GM23338 (cell line): Measurements from ENCODE around the gene KCNA2. TPM values are rescaled to one million over a fixed set of nuclear protein-coding genes. Genes with fewer than 3 reads are reported as not detected.

Source experiments
- ATAC-seq: fragments of 200-7000 bp; cut with Tn5 transposase; 3 replicates; pipeline ENCODE4 v1.9.1; 2020
- DNase-seq: peaks from one replicate; pipeline ENCODE4 v3.0.0-alpha.2; 2015; ENCODE audit warnings: low spot score
- H2AFZ ChIP-seq: fragments of 200-600 bp; sonication (generic); 2 replicates; pipeline ENCODE4 v1.8.0; 2016; ENCODE audit warnings: antibody characterized with exemption, mild to moderate bottlenecking, moderate library complexity
- H3F3A ChIP-seq: fragments of 200-600 bp; sonication (generic); replicated peaks from 2 replicates; pipeline ENCODE4 v1.8.0; 2017; ENCODE audit warnings: antibody characterized with exemption, mixed run types, low read depth
- H3K27ac ChIP-seq: fragments of 200-600 bp; sonication (generic); 2 replicates; pipeline ENCODE4 v1.6.1; 2016; ENCODE audit warnings: low read depth
- H3K27me3 ChIP-seq: fragments of 200-600 bp; sonication (generic); 2 replicates; pipeline ENCODE4 v1.8.0; 2016; ENCODE audit warnings: mild to moderate bottlenecking, mixed run types, moderate library complexity; ENCODE audit not compliant: insufficient read depth
- H3K36me3 ChIP-seq: fragments of 200-600 bp; sonication (generic); 2 replicates; pipeline ENCODE4 v1.8.0; 2016; ENCODE audit warnings: mild to moderate bottlenecking; ENCODE audit not compliant: insufficient read depth
- H3K4me1 ChIP-seq: fragments of 200-600 bp; sonication (generic); 2 replicates; pipeline ENCODE4 v1.8.0; 2016; ENCODE audit warnings: mild to moderate bottlenecking, moderate library complexity; ENCODE audit not compliant: insufficient read depth
- H3K4me2 ChIP-seq: fragments of 200-600 bp; sonication (generic); 2 replicates; pipeline ENCODE4 v1.7.1; 2017; ENCODE audit warnings: mixed run types
- H3K4me3 ChIP-seq: fragments of 200-600 bp; sonication (generic); 2 replicates; pipeline ENCODE4 v1.6.1; 2016; ENCODE audit warnings: mixed run types
- H3K79me2 ChIP-seq: fragments of 200-600 bp; sonication (generic); replicated peaks from 2 replicates; pipeline ENCODE4 v1.8.0; 2017; ENCODE audit warnings: mild to moderate bottlenecking; ENCODE audit not compliant: insufficient read depth
- H3K9me2 ChIP-seq: fragments of 200-600 bp; sonication (generic); 2 replicates; pipeline ENCODE4 v1.8.0; 2017; ENCODE audit not compliant: insufficient read depth
- H4K20me1 ChIP-seq: fragments of 200-600 bp; sonication (generic); replicated peaks from 2 replicates; pipeline ENCODE4 v1.8.0; 2017; ENCODE audit warnings: mild to moderate bottlenecking; ENCODE audit not compliant: insufficient read depth
- H3K27ac Mint-ChIP-seq: 2 replicates; pipeline ENCODE4 v1.8.0; 2020; ENCODE audit warnings: inconsistent platforms, mild to moderate bottlenecking, moderate library complexity, mixed read lengths
- H3K27me3 Mint-ChIP-seq: 3 replicates; pipeline ENCODE4 v1.8.0; 2022; ENCODE audit warnings: low read depth, mild to moderate bottlenecking, moderate library complexity, mixed read lengths, inconsistent platforms; ENCODE audit not compliant: insufficient read depth, poor library complexity
- H3K36me3 Mint-ChIP-seq: 3 replicates; pipeline ENCODE4 v1.8.0; 2021; ENCODE audit warnings: low read depth, mild to moderate bottlenecking, inconsistent platforms, moderate library complexity, mixed read lengths
- H3K4me1 Mint-ChIP-seq: 3 replicates; pipeline ENCODE4 v1.8.0; 2020; ENCODE audit warnings: mild to moderate bottlenecking, inconsistent platforms, mixed read lengths
- H3K4me3 Mint-ChIP-seq: 3 replicates; pipeline ENCODE4 v1.8.0; 2021; ENCODE audit warnings: moderate library complexity, mild to moderate bottlenecking, inconsistent platforms, mixed read lengths
- H3K9me3 Mint-ChIP-seq: 3 replicates; pipeline ENCODE4 v1.8.0; 2020; ENCODE audit warnings: moderate library complexity, mild to moderate bottlenecking, inconsistent platforms, mixed read lengths
- CREB1 ChIP-seq: fragments of 250-450 bp; sonication (Bioruptor Pico); IDR thresholded peaks from 2 replicates; pipeline ENCODE4 v1.5.0; 2020; ENCODE audit warnings: low read depth, mild to moderate bottlenecking, moderate library complexity
- EZH2 ChIP-seq: fragments of 200-600 bp; sonication (generic); IDR thresholded peaks from one replicate; pipeline ENCODE4 v1.8.0; 2017; ENCODE audit warnings: antibody characterized with exemption, mild to moderate bottlenecking, low read depth; ENCODE audit not compliant: unreplicated experiment
- EZH2phosphoT487 ChIP-seq: fragments of 200-600 bp; sonication (generic); IDR thresholded peaks from one replicate; pipeline ENCODE4 v1.8.1; 2018; ENCODE audit warnings: antibody characterized with exemption; ENCODE audit not compliant: unreplicated experiment
- JUNB ChIP-seq: IDR thresholded peaks from one replicate; pipeline ENCODE4 v1.6.1; 2016; ENCODE audit warnings: antibody characterized with exemption; ENCODE audit not compliant: unreplicated experiment
- NANOG ChIP-seq: IDR thresholded peaks from 2 replicates; pipeline ENCODE4 v1.6.1; 2016; ENCODE audit warnings: antibody characterized with exemption, borderline replicate concordance
- POLR2AphosphoS5 ChIP-seq: IDR thresholded peaks from 2 replicates; pipeline ENCODE4 v1.6.1; 2016; ENCODE audit warnings: antibody characterized with exemption, low read depth
- STAT1 ChIP-seq: IDR thresholded peaks from one replicate; pipeline ENCODE4 v1.6.1; 2016; ENCODE audit warnings: antibody characterized with exemption; ENCODE audit not compliant: unreplicated experiment
- ZNF114 ChIP-seq: fragments of 250-450 bp; sonication (Bioruptor Pico); IDR thresholded peaks from 2 replicates; pipeline ENCODE4 v1.5.0; 2020; ENCODE audit warnings: mild to moderate bottlenecking, moderate library complexity
- ZNF331 ChIP-seq: fragments of 250-450 bp; sonication (Bioruptor Pico); IDR thresholded peaks from 2 replicates; pipeline ENCODE4 v1.5.0; 2020; ENCODE audit warnings: low read depth, mild to moderate bottlenecking, moderate library complexity
- polyA plus RNA-seq: library from polyadenylated mRNA; unstranded; fragments of >200 nt; fragmentation: Nextera tagmentation; extraction: Ambion mirVana; gene quantifications from 2 replicates; pipeline ENCODE4 v1.2.1, GENCODE V29; 2016
- total RNA-seq: library from RNA; depleted of rRNA; stranded (reverse); fragments of >200 nt; shearing (Covaris generic); gene quantifications from 2 replicates; pipeline ENCODE4 v1.2.3, GENCODE V29; 2014
- TF ChIP-seq, protein P1 (sequence below), 2 experiments: fragments of 200-600 bp in 1 of 2; sonication (generic) in 1 of 2; conservative IDR thresholded peaks; 2 replicates each; pipeline versions ENCODE4 v1.5.1 to v1.6.1; 2016 to 2017; ENCODE audit warnings: antibody characterized with exemption in 2 of 2, low read depth in 2 of 2, mild to moderate bottlenecking in 2 of 2, moderate library complexity in 1 of 2
- TF ChIP-seq, protein P2 (sequence below): fragments of 250-450 bp; sonication (Bioruptor Pico); IDR thresholded peaks from 2 replicates; pipeline ENCODE4 v1.5.0; 2020; ENCODE audit warnings: mild to moderate bottlenecking, moderate library complexity
- TF ChIP-seq, protein P3 (sequence below): IDR thresholded peaks from 2 replicates; pipeline ENCODE4 v1.6.1; 2016; ENCODE audit warnings: antibody characterized with exemption
- TF ChIP-seq, protein P4 (sequence below): IDR thresholded peaks from one replicate; pipeline ENCODE4 v1.6.1; 2018; ENCODE audit warnings: antibody characterized with exemption; ENCODE audit not compliant: unreplicated experiment

The KCNA2 gene
- total and polyA plus RNA-seq, 2 experiments from 2014 or later = 0.11 to 1.5 TPM

DNA sequence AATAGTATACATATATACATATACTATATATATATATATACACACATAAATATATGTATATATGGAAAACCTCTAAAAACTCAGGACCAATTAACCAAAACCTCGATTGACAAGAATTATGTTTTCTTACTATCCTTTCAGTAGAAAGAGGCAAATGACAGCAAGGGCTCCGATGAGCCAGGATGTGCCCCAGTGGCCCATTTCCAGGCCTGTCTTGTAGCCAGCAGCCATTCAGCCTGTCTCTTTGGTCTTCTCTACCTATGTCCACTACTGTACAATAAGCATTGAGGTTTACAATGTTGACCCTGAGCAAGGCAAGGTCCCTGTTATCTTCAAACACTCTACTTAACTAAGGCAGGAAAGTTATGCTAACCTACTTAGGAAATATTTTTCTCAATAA is 9.8 kb downstream of the KCNA2 start:
- H3K4me3 ChIP-seq = no peak overlapping the region
- H4K20me1 ChIP-seq = no peaks in the 10 kb centered on the region
- no peaks in the 10 kb centered on the region for H3K27me3 ChIP-seq
- ATAC-seq (no peak), DNase-seq (no peak)
- H3K79me2 ChIP-seq = no peaks in the 10 kb centered on the region
- TF ChIP-seq, protein P1, sequence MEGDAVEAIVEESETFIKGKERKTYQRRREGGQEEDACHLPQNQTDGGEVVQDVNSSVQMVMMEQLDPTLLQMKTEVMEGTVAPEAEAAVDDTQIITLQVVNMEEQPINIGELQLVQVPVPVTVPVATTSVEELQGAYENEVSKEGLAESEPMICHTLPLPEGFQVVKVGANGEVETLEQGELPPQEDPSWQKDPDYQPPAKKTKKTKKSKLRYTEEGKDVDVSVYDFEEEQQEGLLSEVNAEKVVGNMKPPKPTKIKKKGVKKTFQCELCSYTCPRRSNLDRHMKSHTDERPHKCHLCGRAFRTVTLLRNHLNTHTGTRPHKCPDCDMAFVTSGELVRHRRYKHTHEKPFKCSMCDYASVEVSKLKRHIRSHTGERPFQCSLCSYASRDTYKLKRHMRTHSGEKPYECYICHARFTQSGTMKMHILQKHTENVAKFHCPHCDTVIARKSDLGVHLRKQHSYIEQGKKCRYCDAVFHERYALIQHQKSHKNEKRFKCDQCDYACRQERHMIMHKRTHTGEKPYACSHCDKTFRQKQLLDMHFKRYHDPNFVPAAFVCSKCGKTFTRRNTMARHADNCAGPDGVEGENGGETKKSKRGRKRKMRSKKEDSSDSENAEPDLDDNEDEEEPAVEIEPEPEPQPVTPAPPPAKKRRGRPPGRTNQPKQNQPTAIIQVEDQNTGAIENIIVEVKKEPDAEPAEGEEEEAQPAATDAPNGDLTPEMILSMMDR (conservative IDR thresholded peaks at IDR 0.05; ENCODE audit: low read depth in 2 of 2) = no peak
- TF ChIP-seq, protein P2, sequence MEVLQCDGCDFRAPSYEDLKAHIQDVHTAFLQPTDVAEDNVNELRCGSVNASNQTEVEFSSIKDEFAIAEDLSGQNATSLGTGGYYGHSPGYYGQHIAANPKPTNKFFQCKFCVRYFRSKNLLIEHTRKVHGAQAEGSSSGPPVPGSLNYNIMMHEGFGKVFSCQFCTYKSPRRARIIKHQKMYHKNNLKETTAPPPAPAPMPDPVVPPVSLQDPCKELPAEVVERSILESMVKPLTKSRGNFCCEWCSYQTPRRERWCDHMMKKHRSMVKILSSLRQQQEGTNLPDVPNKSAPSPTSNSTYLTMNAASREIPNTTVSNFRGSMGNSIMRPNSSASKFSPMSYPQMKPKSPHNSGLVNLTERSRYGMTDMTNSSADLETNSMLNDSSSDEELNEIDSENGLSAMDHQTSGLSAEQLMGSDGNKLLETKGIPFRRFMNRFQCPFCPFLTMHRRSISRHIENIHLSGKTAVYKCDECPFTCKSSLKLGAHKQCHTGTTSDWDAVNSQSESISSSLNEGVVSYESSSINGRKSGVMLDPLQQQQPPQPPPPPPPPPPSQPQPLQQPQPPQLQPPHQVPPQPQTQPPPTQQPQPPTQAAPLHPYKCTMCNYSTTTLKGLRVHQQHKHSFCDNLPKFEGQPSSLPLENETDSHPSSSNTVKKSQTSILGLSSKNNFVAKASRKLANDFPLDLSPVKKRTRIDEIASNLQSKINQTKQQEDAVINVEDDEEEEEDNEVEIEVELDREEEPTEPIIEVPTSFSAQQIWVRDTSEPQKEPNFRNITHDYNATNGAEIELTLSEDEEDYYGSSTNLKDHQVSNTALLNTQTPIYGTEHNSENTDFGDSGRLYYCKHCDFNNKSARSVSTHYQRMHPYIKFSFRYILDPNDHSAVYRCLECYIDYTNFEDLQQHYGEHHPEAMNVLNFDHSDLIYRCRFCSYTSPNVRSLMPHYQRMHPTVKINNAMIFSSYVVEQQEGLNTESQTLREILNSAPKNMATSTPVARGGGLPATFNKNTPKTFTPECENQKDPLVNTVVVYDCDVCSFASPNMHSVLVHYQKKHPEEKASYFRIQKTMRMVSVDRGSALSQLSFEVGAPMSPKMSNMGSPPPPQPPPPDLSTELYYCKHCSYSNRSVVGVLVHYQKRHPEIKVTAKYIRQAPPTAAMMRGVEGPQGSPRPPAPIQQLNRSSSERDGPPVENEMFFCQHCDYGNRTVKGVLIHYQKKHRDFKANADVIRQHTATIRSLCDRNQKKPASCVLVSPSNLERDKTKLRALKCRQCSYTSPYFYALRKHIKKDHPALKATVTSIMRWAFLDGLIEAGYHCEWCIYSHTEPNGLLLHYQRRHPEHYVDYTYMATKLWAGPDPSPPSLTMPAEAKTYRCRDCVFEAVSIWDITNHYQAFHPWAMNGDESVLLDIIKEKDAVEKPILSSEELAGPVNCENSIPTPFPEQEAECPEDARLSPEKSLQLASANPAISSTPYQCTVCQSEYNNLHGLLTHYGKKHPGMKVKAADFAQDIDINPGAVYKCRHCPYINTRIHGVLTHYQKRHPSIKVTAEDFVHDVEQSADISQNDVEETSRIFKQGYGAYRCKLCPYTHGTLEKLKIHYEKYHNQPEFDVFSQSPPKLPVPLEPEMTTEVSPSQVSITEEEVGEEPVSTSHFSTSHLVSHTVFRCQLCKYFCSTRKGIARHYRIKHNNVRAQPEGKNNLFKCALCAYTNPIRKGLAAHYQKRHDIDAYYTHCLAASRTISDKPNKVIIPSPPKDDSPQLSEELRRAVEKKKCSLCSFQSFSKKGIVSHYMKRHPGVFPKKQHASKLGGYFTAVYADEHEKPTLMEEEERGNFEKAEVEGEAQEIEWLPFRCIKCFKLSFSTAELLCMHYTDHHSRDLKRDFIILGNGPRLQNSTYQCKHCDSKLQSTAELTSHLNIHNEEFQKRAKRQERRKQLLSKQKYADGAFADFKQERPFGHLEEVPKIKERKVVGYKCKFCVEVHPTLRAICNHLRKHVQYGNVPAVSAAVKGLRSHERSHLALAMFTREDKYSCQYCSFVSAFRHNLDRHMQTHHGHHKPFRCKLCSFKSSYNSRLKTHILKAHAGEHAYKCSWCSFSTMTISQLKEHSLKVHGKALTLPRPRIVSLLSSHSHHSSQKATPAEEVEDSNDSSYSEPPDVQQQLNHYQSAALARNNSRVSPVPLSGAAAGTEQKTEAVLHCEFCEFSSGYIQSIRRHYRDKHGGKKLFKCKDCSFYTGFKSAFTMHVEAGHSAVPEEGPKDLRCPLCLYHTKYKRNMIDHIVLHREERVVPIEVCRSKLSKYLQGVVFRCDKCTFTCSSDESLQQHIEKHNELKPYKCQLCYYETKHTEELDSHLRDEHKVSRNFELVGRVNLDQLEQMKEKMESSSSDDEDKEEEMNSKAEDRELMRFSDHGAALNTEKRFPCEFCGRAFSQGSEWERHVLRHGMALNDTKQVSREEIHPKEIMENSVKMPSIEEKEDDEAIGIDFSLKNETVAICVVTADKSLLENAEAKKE (CRISPR knock-in tag) = no peak
- TF ChIP-seq ZNF114 = no peak
- no peak for TF ChIP-seq ZNF331 (CRISPR knock-in tag)
- no peak for TF ChIP-seq POLR2AphosphoS5
- no peak for TF ChIP-seq JUNB
- no peak for TF ChIP-seq EZH2phosphoT487
- TF ChIP-seq STAT1 = no peak
- TF ChIP-seq, protein P3, sequence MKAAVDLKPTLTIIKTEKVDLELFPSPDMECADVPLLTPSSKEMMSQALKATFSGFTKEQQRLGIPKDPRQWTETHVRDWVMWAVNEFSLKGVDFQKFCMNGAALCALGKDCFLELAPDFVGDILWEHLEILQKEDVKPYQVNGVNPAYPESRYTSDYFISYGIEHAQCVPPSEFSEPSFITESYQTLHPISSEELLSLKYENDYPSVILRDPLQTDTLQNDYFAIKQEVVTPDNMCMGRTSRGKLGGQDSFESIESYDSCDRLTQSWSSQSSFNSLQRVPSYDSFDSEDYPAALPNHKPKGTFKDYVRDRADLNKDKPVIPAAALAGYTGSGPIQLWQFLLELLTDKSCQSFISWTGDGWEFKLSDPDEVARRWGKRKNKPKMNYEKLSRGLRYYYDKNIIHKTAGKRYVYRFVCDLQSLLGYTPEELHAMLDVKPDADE = no peak
- no peak for TF ChIP-seq NANOG
- TF ChIP-seq EZH2 = no peak
- no peak for TF ChIP-seq CREB1
- TF ChIP-seq, protein P4, sequence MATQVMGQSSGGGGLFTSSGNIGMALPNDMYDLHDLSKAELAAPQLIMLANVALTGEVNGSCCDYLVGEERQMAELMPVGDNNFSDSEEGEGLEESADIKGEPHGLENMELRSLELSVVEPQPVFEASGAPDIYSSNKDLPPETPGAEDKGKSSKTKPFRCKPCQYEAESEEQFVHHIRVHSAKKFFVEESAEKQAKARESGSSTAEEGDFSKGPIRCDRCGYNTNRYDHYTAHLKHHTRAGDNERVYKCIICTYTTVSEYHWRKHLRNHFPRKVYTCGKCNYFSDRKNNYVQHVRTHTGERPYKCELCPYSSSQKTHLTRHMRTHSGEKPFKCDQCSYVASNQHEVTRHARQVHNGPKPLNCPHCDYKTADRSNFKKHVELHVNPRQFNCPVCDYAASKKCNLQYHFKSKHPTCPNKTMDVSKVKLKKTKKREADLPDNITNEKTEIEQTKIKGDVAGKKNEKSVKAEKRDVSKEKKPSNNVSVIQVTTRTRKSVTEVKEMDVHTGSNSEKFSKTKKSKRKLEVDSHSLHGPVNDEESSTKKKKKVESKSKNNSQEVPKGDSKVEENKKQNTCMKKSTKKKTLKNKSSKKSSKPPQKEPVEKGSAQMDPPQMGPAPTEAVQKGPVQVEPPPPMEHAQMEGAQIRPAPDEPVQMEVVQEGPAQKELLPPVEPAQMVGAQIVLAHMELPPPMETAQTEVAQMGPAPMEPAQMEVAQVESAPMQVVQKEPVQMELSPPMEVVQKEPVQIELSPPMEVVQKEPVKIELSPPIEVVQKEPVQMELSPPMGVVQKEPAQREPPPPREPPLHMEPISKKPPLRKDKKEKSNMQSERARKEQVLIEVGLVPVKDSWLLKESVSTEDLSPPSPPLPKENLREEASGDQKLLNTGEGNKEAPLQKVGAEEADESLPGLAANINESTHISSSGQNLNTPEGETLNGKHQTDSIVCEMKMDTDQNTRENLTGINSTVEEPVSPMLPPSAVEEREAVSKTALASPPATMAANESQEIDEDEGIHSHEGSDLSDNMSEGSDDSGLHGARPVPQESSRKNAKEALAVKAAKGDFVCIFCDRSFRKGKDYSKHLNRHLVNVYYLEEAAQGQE = no peak
- H3K27me3 Mint-ChIP-seq = peaks cover 7% of the 10 kb centered on the region
- no peak overlapping the region for H2AFZ ChIP-seq
- no peak overlapping the region for H3K27ac Mint-ChIP-seq
- H3F3A ChIP-seq = no peaks in the 10 kb centered on the region
- H3K9me2 ChIP-seq = no peaks in the 10 kb centered on the region
- H3K4me1 Mint-ChIP-seq = peaks cover 8% of the 10 kb centered on the region; the same call in 2 of the 3 replicates
- H3K27ac ChIP-seq = no peak overlapping the region
- H3K4me1 ChIP-seq = no peaks in the 10 kb centered on the region
- H3K4me2 ChIP-seq = no peak overlapping the region
- H3K36me3 ChIP-seq = no peaks in the 10 kb centered on the region
- H3K36me3 Mint-ChIP-seq = no peaks in the 10 kb centered on the region
- no peak overlapping the region for H3K4me3 Mint-ChIP-seq
- no peaks in the 10 kb centered on the region for H3K9me3 Mint-ChIP-seq
